ENCODE results near the gene JDP2.
A peak's percentile ranks its signal among the peaks of the same experiment; 100 is the strongest.

The JDP2 gene

GRCh38 chr14:75514673-75515628, 87.1 kb downstream of the JDP2 start:
- peak; percentile 38 for DNase-seq (ENCODE audit: low spot score)

- DNase-seq (ENCODE audit: low spot score) = no peak
Observed at GRCh38 chr14:75515629-75515996, 87.8 kb downstream of the JDP2 start.

GRCh38 chr14:75518625-75519024, 90.8 kb downstream of the JDP2 start:
- DNase-seq (ENCODE audit: low spot score) = no peak

- no peak for DNase-seq (ENCODE audit: low spot score)
Observed at GRCh38 chr14:75519394-75519793, 91.6 kb downstream of the JDP2 start.

GRCh38 chr14:75519826-75520728, 92.3 kb downstream of the JDP2 start:
- DNase-seq (ENCODE audit: low spot score) = peak; percentile 41

GRCh38 chr14:75520852-75521251, 93.0 kb downstream of the JDP2 start:
- DNase-seq (ENCODE audit: low spot score) = no peak

GRCh38 chr14:75521415-75522199, 93.8 kb downstream of the JDP2 start:
- no peak for DNase-seq (ENCODE audit: low spot score)

GRCh38 chr14:75522224-75522982, 94.6 kb downstream of the JDP2 start, which contains the start of gene BATF:
Gene BATF (plus strand): TSS chr14:75522469. CDS start chr14:75522683, 214 bp downstream.
- DNase-seq (ENCODE audit: low spot score) = no peak

- DNase-seq (ENCODE audit: low spot score) = no peak
Observed at GRCh38 chr14:75522983-75523318, 95.1 kb downstream of the JDP2 start.

Data from AG08395 (cell line).